HepG2 (cell line): ENCODE data around the gene SIKE1. TPM values are rescaled to one million over a fixed set of nuclear protein-coding genes. Genes with fewer than 3 reads are reported as not detected.

Experiments used
- ATAC-seq: fragments of 200-7000 bp; cut with Tn5 transposase; 3 replicates; pipeline ENCODE4 v1.9.1; 2020; ENCODE audit warnings: mild to moderate bottlenecking, moderate library complexity
- BruUV-seq: library from RNA; stranded (reverse); fragments of 400-500 nt; replicated peaks from 2 replicates; lab custom pipeline; 2021; lab: Mats Ljungman, UMichigan
- CTCF ChIA-PET: fragments of 300-600 bp; formaldehyde crosslinking; extraction: SDS; loops from one replicate; lab custom pipeline; 2021; ENCODE audit warnings: low total read pairs, inconsistent platforms, low intra/inter-chr PET ratio; lab: Yijun Ruan, JAX
- POLR2A ChIA-PET: fragments of 350-600 bp; sonication (Branson Sonifier 250); formaldehyde crosslinking; loops from one replicate; lab custom pipeline; 2020; ENCODE audit warnings: antibody characterized with exemption, inconsistent platforms; lab: Yijun Ruan, JAX
- DNase-seq: peaks from one replicate; pipeline ENCODE4 v3.0.0-alpha.2; 2015; ENCODE audit warnings: low spot score
- FAIRE-seq: peaks from 3 replicates; lab custom pipeline; 2011; peaks lifted over from hg19 to GRCh38; lab: Jason Lieb, UNC
- H2AFZ ChIP-seq: one replicate; pipeline ENCODE4 v1.6.1; 2011; ENCODE audit warnings: low read length, inconsistent platforms
- H3K27ac ChIP-seq: fragments of 300-600 bp; 3 replicates; pipeline ENCODE4 v1.8.0; 2011; ENCODE audit warnings: mixed run types, mild to moderate bottlenecking, mixed read lengths, low read length, inconsistent platforms; ENCODE audit not compliant: insufficient read depth; ENCODE audit errors: extremely low read length
- H3K27me3 ChIP-seq, 2 experiments: fragments of 200-600 bp in 1 of 2; 2 replicates in 1 of 2; 3 replicates in 1 of 2; pipeline versions ENCODE4 v1.6.0 to v1.8.0; 2011; ENCODE audit warnings: low read length in 2 of 2, mild to moderate bottlenecking in 2 of 2, moderate library complexity in 2 of 2, inconsistent platforms in 1 of 2; ENCODE audit not compliant: insufficient read depth in 2 of 2, control insufficient read depth in 1 of 2
- H3K36me3 ChIP-seq, 2 experiments: fragments of 200-600 bp in 1 of 2; replicated peaks in 1 of 2; 2 replicates in 1 of 2; 3 replicates in 1 of 2; pipeline versions ENCODE4 v1.5.1 to v1.8.0; 2011; ENCODE audit warnings: low read length in 2 of 2, inconsistent platforms in 1 of 2; ENCODE audit not compliant: insufficient read depth in 2 of 2, control insufficient read depth in 1 of 2
- H3K4me1 ChIP-seq: 2 replicates; pipeline ENCODE4 v1.5.1; 2012; ENCODE audit warnings: low read length, inconsistent platforms; ENCODE audit not compliant: insufficient read depth
- H3K4me2 ChIP-seq: 2 replicates; pipeline ENCODE4 v1.6.0; 2011; ENCODE audit warnings: low read depth, low read length, inconsistent platforms
- H3K4me3 ChIP-seq, 3 experiments: fragments of 200-600 bp in 1 of 3; sonication (generic), shearing (Covaris generic) in 1 of 3; replicated peaks in 1 of 3; 2 replicates each; pipeline ENCODE4 v1.5.1; 2011 to 2016; ENCODE audit warnings: low read length in 3 of 3, inconsistent platforms in 2 of 3, low read depth in 2 of 3, mild to moderate bottlenecking in 2 of 3, control low read depth in 1 of 3, mixed read lengths in 1 of 3; ENCODE audit not compliant: insufficient read depth in 1 of 3
- H3K79me2 ChIP-seq: one replicate; pipeline ENCODE4 v1.6.1; 2011; ENCODE audit warnings: low read length, inconsistent platforms; ENCODE audit not compliant: insufficient read depth
- H3K9ac ChIP-seq: 2 replicates; pipeline ENCODE4 v1.6.0; 2011; ENCODE audit warnings: mild to moderate bottlenecking, low read depth, low read length, inconsistent platforms; ENCODE audit not compliant: insufficient read depth
- H3K9me3 ChIP-seq: 2 replicates; pipeline ENCODE4 v1.5.1; 2012; ENCODE audit warnings: mild to moderate bottlenecking, low read length
- H4K20me1 ChIP-seq: 2 replicates; pipeline ENCODE4 v1.6.0; 2011; ENCODE audit warnings: inconsistent platforms, mild to moderate bottlenecking, low read length, moderate library complexity; ENCODE audit not compliant: insufficient read depth
- HNF4G ChIP-seq, 2 experiments: sonication (generic) in 1 of 2; formaldehyde crosslinking in 1 of 2; IDR thresholded peaks; 2 replicates each; pipeline versions ENCODE4 v1.4.0 to v1.6.1; 2011 to 2020; ENCODE audit warnings: borderline replicate concordance in 2 of 2, low read depth in 2 of 2, mild to moderate bottlenecking in 2 of 2, low read length in 1 of 2, missing genetic modification reagents in 1 of 2, moderate library complexity in 1 of 2
- PRDM15 ChIP-seq: sonication (generic); formaldehyde crosslinking; IDR thresholded peaks from 2 replicates; pipeline ENCODE4 v1.4.0; 2020; ENCODE audit warnings: missing genetic modification reagents
- SOX5 ChIP-seq: IDR thresholded peaks from 2 replicates; pipeline ENCODE4 v1.6.1; 2016; ENCODE audit warnings: borderline replicate concordance
- ZNF264 ChIP-seq: sonication (generic); formaldehyde crosslinking; IDR thresholded peaks from 2 replicates; pipeline ENCODE4 v1.4.0; 2020; ENCODE audit warnings: missing genetic modification reagents
- ZNF646 ChIP-seq: sonication (generic); formaldehyde crosslinking; IDR thresholded peaks from 2 replicates; pipeline ENCODE4 v1.9.0; 2021; ENCODE audit warnings: mild to moderate bottlenecking, missing genetic modification reagents
- WGBS: methylation state at CpG from one replicate; pipeline ENCODE4 v1.1.6; 2017; ENCODE audit warnings: low lambda C conversion rate; 5-methylcytosine and 5-hydroxymethylcytosine counted together
- in situ Hi-C: cut with HindIII; loops from 2 replicates; pipeline ENCODE4 v1.10.0; 2017; ENCODE audit warnings: low pct_unique_long_range_greater_than_20kb; ENCODE audit not compliant: extremely low pct_ligation_motif_present
- intact Hi-C: fragments of 100-400 bp; cut with micrococcal nuclease; formaldehyde crosslinking; loops from one replicate; pipeline ENCODE4 v1.10.0; 2022; ENCODE audit not compliant: unreplicated experiment
- polyA plus RNA-seq, 8 experiments: library from polyadenylated mRNA; depleted of rRNA in 3 of 8; stranded (reverse) in 7 of 8; unstranded in 1 of 8; fragments of >200 nt; fragmentation: Illumina TruSeq in 4 of 8; extraction: Trizol in 4 of 8; gene quantifications; 2 replicates each; pipeline versions ENCODE4 v1.2.1 to v1.2.3, GENCODE V29; 2011 to 2016; ENCODE audit warnings: low read depth in 4 of 8, missing spikeins in 1 of 8, mixed read lengths in 1 of 8; ENCODE audit not compliant: insufficient read depth in 1 of 8
- total RNA-seq, 5 experiments: library from RNA; depleted of rRNA; stranded (reverse); fragments of >200 nt; fragmentation: Illumina TruSeq; extraction: Trizol; gene quantifications; 2 replicates each; pipeline ENCODE4 v1.2.3, GENCODE V29; 2016; ENCODE audit warnings: low read depth in 1 of 5
- TF ChIP-seq, protein P1 (sequence below): sonication (generic); formaldehyde crosslinking; IDR thresholded peaks from 2 replicates; pipeline ENCODE4 v1.5.1; 2020; ENCODE audit warnings: mild to moderate bottlenecking, missing genetic modification reagents, borderline replicate concordance

Gene SIKE1
- total and polyA plus RNA-seq, 2 of the 13 experiments (the other 11 are each of a cell fraction or from before 2014, with no cell fraction given) = 36.5 to 58.4 TPM

DNA sequence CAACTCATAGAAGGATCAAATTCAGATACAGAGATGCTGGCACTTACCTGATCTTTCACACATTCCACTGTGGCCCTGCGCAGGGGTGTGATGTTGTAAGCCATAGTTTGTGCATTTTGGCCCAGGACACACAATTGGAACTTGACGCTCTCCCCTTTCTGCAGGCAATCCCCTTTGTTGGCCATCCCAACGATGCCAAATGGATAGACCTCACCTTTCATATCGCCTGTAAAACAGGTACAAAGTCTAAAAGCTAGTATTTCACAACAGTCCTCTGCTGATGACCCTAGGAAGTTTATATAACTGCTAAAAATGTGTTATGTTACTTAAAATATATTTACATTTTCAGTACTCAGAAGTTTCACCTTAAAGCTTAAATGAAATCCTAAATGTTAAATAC lies 60.0 kb downstream of the SIKE1 start:
- in situ Hi-C loops = no loop called here
- Histone ChIP-seq H3K4me1 (peaks cover 30% of the 10 kb centered on the region), H3K4me2 (no peak overlapping the region), H3K9me3 (no peaks in the 10 kb centered on the region), H2AFZ (no peak overlapping the region), H3K4me3 (no peak overlapping the region; a peak in 1 of 6 replicates), H3K36me3 (peaks cover 16 to 75% of the 10 kb centered on the region in 2 experiments), H3K27me3 (no peaks in the 10 kb centered on the region; a peak in 1 of 5 replicates), H3K79me2 (peaks cover 11% of the 10 kb centered on the region), H3K27ac (peak overlapping the region; percentile 42), H4K20me1 (no peaks in the 10 kb centered on the region), H3K9ac (no peak overlapping the region)
- ATAC-seq (0 out of 3 replicates have a peak, but pooled peaks have one; percentile 9), DNase-seq (peak; percentile 60), FAIRE-seq (peak; percentile 32)
- 53% methylated on average over 4 of the region's 4 CpGs for WGBS
- BruUV-seq = no TSS peak
- ChIA-PET POLR2A (interaction anchor here (1.3 kb wide), 1 partner anchor 35 kb away, joined by 4 read pairs; no protein-coding TSS in a partner anchor), CTCF (no interaction called here)
- intact Hi-C loops = loop anchor here (5.0 kb wide), 1 partner anchor 268 kb away; no protein-coding TSS in a partner anchor
- TF ChIP-seq HNF4G (IDR thresholded peaks at IDR 0.05; ENCODE audit: borderline replicate concordance, low read depth, low read length) (peak; percentile 70), HNF4G (CRISPR knock-in tag; IDR thresholded peaks at IDR 0.05; ENCODE audit: borderline replicate concordance, low read depth) (no peak), ZNF264 (peak; percentile 28; the same call in 1 of the 2 replicates), SOX5 (peak; percentile 50), PRDM15 (CRISPR knock-in tag) (no peak), ZNF646 (peak; percentile 51; the same call in 1 of the 2 replicates)
- TF ChIP-seq, protein P1, sequence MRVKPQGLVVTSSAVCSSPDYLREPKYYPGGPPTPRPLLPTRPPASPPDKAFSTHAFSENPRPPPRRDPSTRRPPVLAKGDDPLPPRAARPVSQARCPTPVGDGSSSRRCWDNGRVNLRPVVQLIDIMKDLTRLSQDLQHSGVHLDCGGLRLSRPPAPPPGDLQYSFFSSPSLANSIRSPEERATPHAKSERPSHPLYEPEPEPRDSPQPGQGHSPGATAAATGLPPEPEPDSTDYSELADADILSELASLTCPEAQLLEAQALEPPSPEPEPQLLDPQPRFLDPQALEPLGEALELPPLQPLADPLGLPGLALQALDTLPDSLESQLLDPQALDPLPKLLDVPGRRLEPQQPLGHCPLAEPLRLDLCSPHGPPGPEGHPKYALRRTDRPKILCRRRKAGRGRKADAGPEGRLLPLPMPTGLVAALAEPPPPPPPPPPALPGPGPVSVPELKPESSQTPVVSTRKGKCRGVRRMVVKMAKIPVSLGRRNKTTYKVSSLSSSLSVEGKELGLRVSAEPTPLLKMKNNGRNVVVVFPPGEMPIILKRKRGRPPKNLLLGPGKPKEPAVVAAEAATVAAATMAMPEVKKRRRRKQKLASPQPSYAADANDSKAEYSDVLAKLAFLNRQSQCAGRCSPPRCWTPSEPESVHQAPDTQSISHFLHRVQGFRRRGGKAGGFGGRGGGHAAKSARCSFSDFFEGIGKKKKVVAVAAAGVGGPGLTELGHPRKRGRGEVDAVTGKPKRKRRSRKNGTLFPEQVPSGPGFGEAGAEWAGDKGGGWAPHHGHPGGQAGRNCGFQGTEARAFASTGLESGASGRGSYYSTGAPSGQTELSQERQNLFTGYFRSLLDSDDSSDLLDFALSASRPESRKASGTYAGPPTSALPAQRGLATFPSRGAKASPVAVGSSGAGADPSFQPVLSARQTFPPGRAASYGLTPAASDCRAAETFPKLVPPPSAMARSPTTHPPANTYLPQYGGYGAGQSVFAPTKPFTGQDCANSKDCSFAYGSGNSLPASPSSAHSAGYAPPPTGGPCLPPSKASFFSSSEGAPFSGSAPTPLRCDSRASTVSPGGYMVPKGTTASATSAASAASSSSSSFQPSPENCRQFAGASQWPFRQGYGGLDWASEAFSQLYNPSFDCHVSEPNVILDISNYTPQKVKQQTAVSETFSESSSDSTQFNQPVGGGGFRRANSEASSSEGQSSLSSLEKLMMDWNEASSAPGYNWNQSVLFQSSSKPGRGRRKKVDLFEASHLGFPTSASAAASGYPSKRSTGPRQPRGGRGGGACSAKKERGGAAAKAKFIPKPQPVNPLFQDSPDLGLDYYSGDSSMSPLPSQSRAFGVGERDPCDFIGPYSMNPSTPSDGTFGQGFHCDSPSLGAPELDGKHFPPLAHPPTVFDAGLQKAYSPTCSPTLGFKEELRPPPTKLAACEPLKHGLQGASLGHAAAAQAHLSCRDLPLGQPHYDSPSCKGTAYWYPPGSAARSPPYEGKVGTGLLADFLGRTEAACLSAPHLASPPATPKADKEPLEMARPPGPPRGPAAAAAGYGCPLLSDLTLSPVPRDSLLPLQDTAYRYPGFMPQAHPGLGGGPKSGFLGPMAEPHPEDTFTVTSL (CRISPR knock-in tag) = peak; percentile 54; the same call in 1 of the 2 replicates
